Kidney epithelial cell (primary cell): ENCODE data around the gene BIRC3. TPM values are rescaled to one million over a fixed set of nuclear protein-coding genes. Genes with fewer than 3 reads are reported as not detected.

Source experiments
- DNase-seq: peaks from one replicate; pipeline ENCODE4 v3.0.0-alpha.2; 2010; ENCODE audit warnings: low read depth
- H3K27me3 ChIP-seq: 2 replicates; pipeline ENCODE4 v1.6.0; 2011; ENCODE audit warnings: low read length; ENCODE audit not compliant: control insufficient read depth, insufficient read depth
- H3K36me3 ChIP-seq: 2 replicates; pipeline ENCODE4 v1.5.1; 2011; ENCODE audit warnings: low read length; ENCODE audit not compliant: control insufficient read depth, insufficient read depth
- H3K4me3 ChIP-seq: 2 replicates; pipeline ENCODE4 v1.5.1; 2011; ENCODE audit warnings: low read depth, mild to moderate bottlenecking, control low read depth, low read length
- total RNA-seq: library from RNA; depleted of rRNA; stranded (reverse); fragments of >200 nt; gene quantifications from 2 replicates; pipeline ENCODE4 v1.2.3, GENCODE V29; 2015
- TF ChIP-seq, protein P1 (sequence below): IDR thresholded peaks from 2 replicates; pipeline ENCODE4 v1.5.1; 2011; ENCODE audit warnings: mild to moderate bottlenecking, moderate library complexity, low read length, control low read depth, inconsistent platforms; ENCODE audit not compliant: insufficient read depth, poor library complexity, severe bottlenecking

Gene BIRC3
- total RNA-seq, 1 donor from 2014 or later = 10.0 TPM

DNA sequence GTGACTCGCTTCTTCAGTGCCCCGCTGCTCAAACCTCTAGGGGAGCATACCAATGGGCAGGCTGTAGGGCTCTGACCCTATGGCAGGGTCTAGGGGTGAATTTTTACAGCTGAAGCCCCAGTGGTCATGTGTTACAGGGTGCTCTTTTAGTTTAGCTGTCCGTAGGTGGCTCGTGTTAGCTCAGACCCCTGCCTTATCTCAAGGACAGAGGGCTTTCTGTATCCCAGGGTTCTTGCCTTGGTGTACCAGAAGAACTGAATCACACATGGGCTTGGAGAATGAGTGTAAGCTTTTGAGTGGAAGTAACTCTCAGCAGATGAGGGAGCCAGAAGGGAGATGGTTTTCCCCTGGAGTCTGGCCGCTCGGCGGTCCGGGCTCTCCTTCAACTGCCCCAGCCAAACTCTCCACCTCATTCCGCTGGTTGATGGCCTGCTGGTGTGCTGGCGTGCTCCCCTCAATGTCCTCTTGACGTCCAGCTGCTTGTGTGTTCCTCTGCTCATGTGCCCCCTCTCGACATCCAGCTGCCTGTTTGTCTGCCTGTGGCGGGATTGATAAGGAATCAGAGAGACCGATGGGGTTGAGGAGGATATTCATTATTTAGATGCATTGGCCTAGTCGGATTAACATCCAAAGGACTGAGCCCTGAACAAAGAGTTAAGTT, 67.3 kb downstream of the BIRC3 start:
- H3K4me3 ChIP-seq = no peak overlapping the region
- DNase-seq = no peak
- H3K36me3 ChIP-seq = peaks cover 1% of the 10 kb centered on the region
- TF ChIP-seq, protein P1, sequence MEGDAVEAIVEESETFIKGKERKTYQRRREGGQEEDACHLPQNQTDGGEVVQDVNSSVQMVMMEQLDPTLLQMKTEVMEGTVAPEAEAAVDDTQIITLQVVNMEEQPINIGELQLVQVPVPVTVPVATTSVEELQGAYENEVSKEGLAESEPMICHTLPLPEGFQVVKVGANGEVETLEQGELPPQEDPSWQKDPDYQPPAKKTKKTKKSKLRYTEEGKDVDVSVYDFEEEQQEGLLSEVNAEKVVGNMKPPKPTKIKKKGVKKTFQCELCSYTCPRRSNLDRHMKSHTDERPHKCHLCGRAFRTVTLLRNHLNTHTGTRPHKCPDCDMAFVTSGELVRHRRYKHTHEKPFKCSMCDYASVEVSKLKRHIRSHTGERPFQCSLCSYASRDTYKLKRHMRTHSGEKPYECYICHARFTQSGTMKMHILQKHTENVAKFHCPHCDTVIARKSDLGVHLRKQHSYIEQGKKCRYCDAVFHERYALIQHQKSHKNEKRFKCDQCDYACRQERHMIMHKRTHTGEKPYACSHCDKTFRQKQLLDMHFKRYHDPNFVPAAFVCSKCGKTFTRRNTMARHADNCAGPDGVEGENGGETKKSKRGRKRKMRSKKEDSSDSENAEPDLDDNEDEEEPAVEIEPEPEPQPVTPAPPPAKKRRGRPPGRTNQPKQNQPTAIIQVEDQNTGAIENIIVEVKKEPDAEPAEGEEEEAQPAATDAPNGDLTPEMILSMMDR = no peak
- no peaks in the 10 kb centered on the region for H3K27me3 ChIP-seq

GRCh38 chr11:102385085-102386007, 68.1 kb downstream of the BIRC3 start:
- Histone ChIP-seq H3K27me3 (no peaks in the 10 kb centered on the region), H3K36me3 (peaks cover 1% of the 10 kb centered on the region), H3K4me3 (no peak overlapping the region)
- TF ChIP-seq, protein P1 = no peak
- no peak for DNase-seq

- no peaks in the 10 kb centered on the region for H3K27me3 ChIP-seq
- TF ChIP-seq, protein P1 = no peak
- DNase-seq = no peak
- H3K4me3 ChIP-seq = no peak overlapping the region
- H3K36me3 ChIP-seq = peaks cover 1% of the 10 kb centered on the region
Measured at GRCh38 chr11:102386136-102386734, 69.0 kb downstream of the BIRC3 start.

DNA sequence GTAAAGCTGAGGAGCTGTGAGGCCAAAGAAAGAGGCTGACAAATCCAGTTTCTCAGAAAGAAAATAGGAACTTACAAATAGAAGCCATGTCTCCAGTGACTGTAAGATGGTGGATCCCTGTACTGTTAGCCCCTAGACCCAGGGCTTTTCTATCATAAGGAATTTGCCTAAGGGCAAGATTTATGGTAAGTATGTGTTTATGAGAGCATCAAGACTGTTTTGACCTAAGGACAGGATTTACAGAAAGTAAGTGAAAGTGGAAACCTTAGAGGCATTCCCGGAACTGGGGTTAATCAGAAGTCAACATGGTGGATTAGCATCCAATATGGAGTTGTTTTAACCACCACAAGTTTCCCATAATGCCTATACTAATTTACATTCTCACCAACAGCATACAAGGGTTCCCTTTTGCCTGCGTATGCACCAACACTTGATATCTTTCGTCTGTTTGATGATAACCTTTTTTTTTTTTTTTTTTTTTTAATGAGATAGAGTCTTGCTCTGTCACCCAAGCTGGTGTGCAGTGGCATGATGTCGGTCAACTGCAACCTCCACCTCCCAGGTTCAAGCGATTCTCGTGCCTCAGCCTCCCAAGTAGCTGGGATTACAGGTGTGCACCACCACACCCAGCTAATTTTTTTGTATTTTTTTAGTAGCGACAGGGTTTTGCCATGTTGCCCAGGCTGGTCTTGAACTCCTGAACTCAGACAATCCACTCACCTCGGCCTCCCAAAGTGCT, 69.9 kb downstream of the BIRC3 start:
- H3K27me3 ChIP-seq = no peaks in the 10 kb centered on the region
- H3K36me3 ChIP-seq = peaks cover 1% of the 10 kb centered on the region
- TF ChIP-seq, protein P1 = no peak
- H3K4me3 ChIP-seq = no peak overlapping the region
- DNase-seq = no peak

Other genes starting within 250 kb of the BIRC3 start
- gene YAP1, start 207.0 kb upstream of the BIRC3 start, total RNA-seq = 94.4 and 120 TPM in 2 replicates
- 63.9 and 68.1 TPM in 2 replicates for gene BIRC2, start 29.7 kb downstream of the BIRC3 start, total RNA-seq
- 166 and 168 TPM in 2 replicates for gene TMEM123, start 135.3 kb downstream of the BIRC3 start, total RNA-seq
- 312 and 333 TPM in 2 replicates for gene MMP7, start 213.3 kb downstream of the BIRC3 start, total RNA-seq